D721Med (cell line): ENCODE results near the gene TNS2.
"Not testable (repeated sequence)": the region's sequence is repeated elsewhere in the genome, so short reads cannot be mapped to it uniquely, and the experiment has no call there.

Experiments
- DNase-seq: peaks from one replicate; pipeline ENCODE4 v3.0.0; 2011; ENCODE audit warnings: low spot score; ENCODE audit not compliant: insufficient read length
- FAIRE-seq: peaks from 2 replicates; lab custom pipeline; 2011; peaks lifted over from hg19 to GRCh38; lab: Jason Lieb, UNC
- TF ChIP-seq, protein P1 (sequence below): IDR thresholded peaks from 2 replicates; pipeline ENCODE4 v1.5.1; 2012; ENCODE audit warnings: mild to moderate bottlenecking, control low read depth; ENCODE audit not compliant: insufficient read depth; ENCODE audit errors: missing control alignments

Gene TNS2

DNA sequence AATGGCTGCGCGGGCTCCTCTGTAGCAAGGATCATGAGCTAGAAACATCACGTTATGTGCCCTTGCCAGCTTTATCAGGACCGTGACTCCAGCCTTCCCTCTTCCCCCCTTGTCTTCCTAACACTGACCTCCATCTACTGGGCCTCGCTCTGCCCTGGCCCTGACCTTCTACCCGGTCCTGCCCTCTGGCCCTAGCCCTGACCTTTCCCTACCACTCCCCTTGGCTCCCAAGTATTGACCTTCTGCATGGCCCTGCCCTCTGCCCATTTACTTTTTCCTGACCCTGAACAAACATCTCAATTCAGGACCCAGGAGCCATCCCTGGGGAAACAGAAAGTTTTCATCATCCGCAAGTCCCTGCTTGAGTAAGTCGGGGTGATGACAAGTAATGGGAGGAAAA, 55.4 kb downstream of the TNS2 start:
- FAIRE-seq: no peak
- TF ChIP-seq, protein P1, sequence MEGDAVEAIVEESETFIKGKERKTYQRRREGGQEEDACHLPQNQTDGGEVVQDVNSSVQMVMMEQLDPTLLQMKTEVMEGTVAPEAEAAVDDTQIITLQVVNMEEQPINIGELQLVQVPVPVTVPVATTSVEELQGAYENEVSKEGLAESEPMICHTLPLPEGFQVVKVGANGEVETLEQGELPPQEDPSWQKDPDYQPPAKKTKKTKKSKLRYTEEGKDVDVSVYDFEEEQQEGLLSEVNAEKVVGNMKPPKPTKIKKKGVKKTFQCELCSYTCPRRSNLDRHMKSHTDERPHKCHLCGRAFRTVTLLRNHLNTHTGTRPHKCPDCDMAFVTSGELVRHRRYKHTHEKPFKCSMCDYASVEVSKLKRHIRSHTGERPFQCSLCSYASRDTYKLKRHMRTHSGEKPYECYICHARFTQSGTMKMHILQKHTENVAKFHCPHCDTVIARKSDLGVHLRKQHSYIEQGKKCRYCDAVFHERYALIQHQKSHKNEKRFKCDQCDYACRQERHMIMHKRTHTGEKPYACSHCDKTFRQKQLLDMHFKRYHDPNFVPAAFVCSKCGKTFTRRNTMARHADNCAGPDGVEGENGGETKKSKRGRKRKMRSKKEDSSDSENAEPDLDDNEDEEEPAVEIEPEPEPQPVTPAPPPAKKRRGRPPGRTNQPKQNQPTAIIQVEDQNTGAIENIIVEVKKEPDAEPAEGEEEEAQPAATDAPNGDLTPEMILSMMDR: no peak
- no peak for DNase-seq

- DNase-seq: no peak
- TF ChIP-seq, protein P1: no peak
- FAIRE-seq: no peak
Observed at GRCh38 chr12:53105712-53106439, 56.0 kb downstream of the TNS2 start.

- DNase-seq (no peak), FAIRE-seq (no peak)
- TF ChIP-seq, protein P1: no peak
Observed at GRCh38 chr12:53107122-53107521, 57.3 kb downstream of the TNS2 start.

DNA sequence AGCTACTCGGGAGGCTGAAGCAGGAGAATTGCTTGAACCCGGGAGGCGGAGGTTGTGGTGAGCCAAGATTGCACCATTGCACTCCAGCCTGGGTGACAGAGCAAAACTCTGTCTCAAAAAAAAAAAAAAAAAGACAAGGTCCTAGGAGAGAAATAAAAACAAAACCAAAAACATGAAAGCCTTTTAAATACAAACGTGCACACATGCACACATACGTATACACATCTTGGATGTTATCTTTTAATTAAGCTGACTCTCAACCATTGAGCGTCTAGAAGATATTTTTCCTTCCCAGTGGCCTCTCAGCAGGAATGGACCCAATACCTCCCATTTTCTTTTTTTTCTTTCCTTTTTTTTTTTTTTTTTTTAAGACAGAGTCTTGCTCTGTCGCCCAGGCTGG, 62.6 kb downstream of the TNS2 start:
- DNase-seq, FAIRE-seq: not testable (repeated sequence)

GRCh38 chr12:53113136-53113705, 63.4 kb downstream of the TNS2 start:
- FAIRE-seq: no peak
- DNase-seq: no peak
- TF ChIP-seq, protein P1: no peak

DNA sequence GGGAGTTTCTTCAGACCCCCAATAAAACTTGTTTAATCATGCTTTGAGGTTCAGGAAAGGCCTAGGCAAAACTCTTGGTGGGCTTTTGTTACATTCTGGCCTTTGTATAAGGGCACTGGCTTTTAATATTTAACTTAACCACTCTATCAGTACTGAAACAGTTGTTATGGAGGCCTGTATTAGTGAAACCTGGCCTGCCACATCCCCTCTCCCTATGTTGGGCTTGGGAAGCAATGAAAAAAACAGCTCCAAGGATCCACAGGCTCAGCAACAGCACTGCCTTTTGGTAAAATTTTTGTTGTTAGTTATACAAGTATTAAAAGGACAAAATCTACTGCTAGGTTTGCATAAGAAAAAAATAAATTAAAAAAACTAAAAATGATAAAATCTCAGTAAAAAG, 64.1 kb downstream of the TNS2 start:
- TF ChIP-seq, protein P1: no peak
- no peak for FAIRE-seq
- DNase-seq: no peak
